Thyroid gland (tissue), 4 donors: Measurements from ENCODE around the gene HSD17B4. TPM values are rescaled to one million over a fixed set of nuclear protein-coding genes. Genes with fewer than 3 reads are reported as not detected.

Source experiments
- DNase-seq, 2 donors: peaks; one replicate each; pipeline ENCODE4 v3.0.0-alpha.2; 2019
- H3K27ac ChIP-seq, 3 donors: fragments of 200-600 bp; sonication (generic); 1 replicate in 2 of 3; 2 replicates in 1 of 3; pipeline ENCODE4 v1.5.1; 2016 to 2019; ENCODE audit warnings: mild to moderate bottlenecking in 1 of 3, moderate library complexity in 1 of 3
- H3K27me3 ChIP-seq: fragments of 200-600 bp; sonication (generic); one replicate; pipeline ENCODE4 v1.5.1; 2019
- H3K36me3 ChIP-seq, 2 donors: fragments of 200-600 bp; sonication (generic); one replicate each; pipeline ENCODE4 v1.5.1; 2016 to 2019
- H3K4me1 ChIP-seq, 2 donors: fragments of 200-600 bp; sonication (generic); one replicate each; pipeline ENCODE4 v1.5.1; 2017 to 2019
- H3K4me3 ChIP-seq, 3 donors: fragments of 200-600 bp; sonication (generic); replicated peaks in 1 of 3; 1 replicate in 2 of 3; 2 replicates in 1 of 3; pipeline ENCODE4 v1.5.1; 2016; ENCODE audit warnings: mild to moderate bottlenecking in 1 of 3
- H3K9me3 ChIP-seq: fragments of 200-600 bp; sonication (generic); one replicate; pipeline ENCODE4 v1.5.1; 2017
- POLR2A ChIP-seq, 2 donors: fragments of 450-650 bp; IDR thresholded peaks; one replicate each; pipeline ENCODE4 v1.6.1; 2017; ENCODE audit warnings: antibody characterized with exemption in 2 of 2, mild to moderate bottlenecking in 2 of 2, moderate library complexity in 1 of 2
- WGBS, 2 donors: methylation state at CpG; one replicate each; pipeline ENCODE4 v1.1.5; 2017; 5-methylcytosine and 5-hydroxymethylcytosine counted together
- intact Hi-C: fragments of 100-400 bp; cut with DNase I; formaldehyde crosslinking; loops from one replicate; pipeline ENCODE4 v1.15.1; 2023
- total RNA-seq, 4 donors: library from RNA; depleted of rRNA; stranded (reverse); fragments of >200 nt; gene quantifications; one replicate each; pipeline ENCODE4 v1.2.3, GENCODE V29; 2016
- TF ChIP-seq, protein P1 (sequence below), 6 experiments: fragments of 200-600 bp in 3 of 6; fragments of 450-650 bp in 3 of 6; sonication (generic) in 3 of 6; IDR thresholded peaks; one replicate each; pipeline ENCODE4 v1.5.1; 2016 to 2019; ENCODE audit warnings: antibody characterized with exemption in 6 of 6, mild to moderate bottlenecking in 2 of 6, inconsistent platforms in 1 of 6, moderate library complexity in 1 of 6

HSD17B4 gene
- total RNA-seq, 4 donors from 2014 or later, result 334 to 615 (median 467) TPM

GRCh38 chr5:119529811-119530210 lies 77.5 kb downstream of the HSD17B4 start:
- Histone ChIP-seq H3K36me3 (peaks cover 30 to 40% of the 10 kb centered on the region in 2 donors), H3K4me3 (no peak overlapping the region), H3K4me1 (no peaks in the 10 kb centered on the region), H3K27me3 (no peaks in the 10 kb centered on the region), H3K27ac (no peak overlapping the region), H3K9me3 (no peaks in the 10 kb centered on the region)
- no peak for TF ChIP-seq POLR2A (IDR thresholded peaks at IDR 0.05)
- TF ChIP-seq, protein P1, sequence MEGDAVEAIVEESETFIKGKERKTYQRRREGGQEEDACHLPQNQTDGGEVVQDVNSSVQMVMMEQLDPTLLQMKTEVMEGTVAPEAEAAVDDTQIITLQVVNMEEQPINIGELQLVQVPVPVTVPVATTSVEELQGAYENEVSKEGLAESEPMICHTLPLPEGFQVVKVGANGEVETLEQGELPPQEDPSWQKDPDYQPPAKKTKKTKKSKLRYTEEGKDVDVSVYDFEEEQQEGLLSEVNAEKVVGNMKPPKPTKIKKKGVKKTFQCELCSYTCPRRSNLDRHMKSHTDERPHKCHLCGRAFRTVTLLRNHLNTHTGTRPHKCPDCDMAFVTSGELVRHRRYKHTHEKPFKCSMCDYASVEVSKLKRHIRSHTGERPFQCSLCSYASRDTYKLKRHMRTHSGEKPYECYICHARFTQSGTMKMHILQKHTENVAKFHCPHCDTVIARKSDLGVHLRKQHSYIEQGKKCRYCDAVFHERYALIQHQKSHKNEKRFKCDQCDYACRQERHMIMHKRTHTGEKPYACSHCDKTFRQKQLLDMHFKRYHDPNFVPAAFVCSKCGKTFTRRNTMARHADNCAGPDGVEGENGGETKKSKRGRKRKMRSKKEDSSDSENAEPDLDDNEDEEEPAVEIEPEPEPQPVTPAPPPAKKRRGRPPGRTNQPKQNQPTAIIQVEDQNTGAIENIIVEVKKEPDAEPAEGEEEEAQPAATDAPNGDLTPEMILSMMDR (IDR thresholded peaks at IDR 0.05), result no peak
- intact Hi-C loops, result no loop called here
- no peak for DNase-seq
- 92 to 95% methylated on average over 2 of the region's 2 CpGs for WGBS, 2 donors

- Histone ChIP-seq H3K4me3 (no peak overlapping the region), H3K27ac (no peak overlapping the region), H3K4me1 (no peaks in the 10 kb centered on the region), H3K36me3 (peaks cover 21 to 26% of the 10 kb centered on the region in 2 donors), H3K9me3 (no peaks in the 10 kb centered on the region), H3K27me3 (no peaks in the 10 kb centered on the region)
- intact Hi-C loops, result no loop called here
- DNase-seq, result no peak
- WGBS, 2 donors, result 89% methylated on average over 3 of the region's 3 CpGs
- TF ChIP-seq POLR2A (IDR thresholded peaks at IDR 0.05), result no peak
- TF ChIP-seq, protein P1 (IDR thresholded peaks at IDR 0.05), result no peak
These were observed 80.3 kb downstream of the HSD17B4 start for GRCh38 chr5:119532637-119533036.

DNA sequence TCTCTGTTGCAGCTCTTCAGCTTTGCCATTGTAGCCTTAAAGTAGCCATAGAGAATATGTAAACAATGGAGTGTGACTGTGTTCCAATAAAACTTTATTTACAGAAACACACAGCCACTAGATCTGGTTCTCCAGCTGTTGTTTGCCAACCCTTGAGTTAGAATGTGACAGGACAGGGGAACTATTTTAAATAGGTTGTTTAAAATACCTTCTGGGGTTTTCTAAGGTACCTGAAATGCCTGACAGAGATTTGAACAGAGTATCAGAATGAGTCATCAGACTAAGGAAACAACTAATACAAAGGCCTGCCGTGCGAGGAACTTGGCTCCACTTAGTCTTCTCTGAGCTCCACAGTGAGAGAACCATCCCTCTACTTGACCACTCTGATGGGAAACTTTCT lies 85.4 kb downstream of the HSD17B4 start:
- Histone ChIP-seq H3K4me1 (no peaks in the 10 kb centered on the region), H3K27ac (no peak overlapping the region), H3K36me3 (peaks cover 9 to 28% of the 10 kb centered on the region in 2 donors), H3K9me3 (peaks cover 4% of the 10 kb centered on the region), H3K27me3 (no peaks in the 10 kb centered on the region), H3K4me3 (no peak overlapping the region)
- DNase-seq, result peak in 1 of 2 donors; percentile 10
- 40 to 69% methylated on average over 2 of the region's 2 CpGs for WGBS, 2 donors
- intact Hi-C loops, result no loop called here
- TF ChIP-seq POLR2A (IDR thresholded peaks at IDR 0.05), result no peak
- TF ChIP-seq, protein P1 (IDR thresholded peaks at IDR 0.05), result no peak

DNA sequence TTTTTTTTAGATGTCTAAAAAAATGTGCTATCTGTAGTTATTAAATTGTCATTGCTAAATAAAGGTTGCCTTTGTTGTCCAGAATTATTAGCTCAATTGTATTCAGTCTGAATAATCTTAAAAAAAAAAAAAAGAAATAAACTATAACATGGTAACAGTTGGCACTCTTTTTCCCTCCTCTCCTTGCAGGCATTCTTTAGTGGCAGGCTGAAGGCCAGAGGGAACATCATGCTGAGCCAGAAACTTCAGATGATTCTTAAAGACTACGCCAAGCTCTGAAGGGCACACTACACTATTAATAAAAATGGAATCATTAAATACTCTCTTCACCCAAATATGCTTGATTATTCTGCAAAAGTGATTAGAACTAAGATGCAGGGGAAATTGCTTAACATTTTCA lies 89.4 kb downstream of the HSD17B4 start:
- WGBS, 2 donors, result 96 to 98% methylated on average over 1 of the region's 1 CpG
- no peak overlapping the region for H3K4me3 ChIP-seq
- no peaks in the 10 kb centered on the region for H3K27me3 ChIP-seq
- no peak for DNase-seq
- peaks cover 8 to 20% of the 10 kb centered on the region in 2 donors for H3K36me3 ChIP-seq
- H3K27ac ChIP-seq, result no peak overlapping the region
- intact Hi-C loops, result no loop called here
- H3K4me1 ChIP-seq, result no peaks in the 10 kb centered on the region
- TF ChIP-seq, protein P1 (IDR thresholded peaks at IDR 0.05), result no peak
- TF ChIP-seq POLR2A (IDR thresholded peaks at IDR 0.05), result no peak
- H3K9me3 ChIP-seq, result peaks cover 4% of the 10 kb centered on the region

GRCh38 chr5:119551819-119552218 lies 99.5 kb downstream of the HSD17B4 start:
- TF ChIP-seq, protein P1 (IDR thresholded peaks at IDR 0.05), result no peak
- no peak for TF ChIP-seq POLR2A (IDR thresholded peaks at IDR 0.05)
- 94 to 97% methylated on average over 4 of the region's 4 CpGs for WGBS, 2 donors
- Histone ChIP-seq H3K27me3 (no peaks in the 10 kb centered on the region), H3K4me1 (no peaks in the 10 kb centered on the region), H3K4me3 (no peak overlapping the region), H3K27ac (no peak overlapping the region), H3K9me3 (no peaks in the 10 kb centered on the region), H3K36me3 (no peaks in the 10 kb centered on the region)
- no peak for DNase-seq
- intact Hi-C loops, result no loop called here
